ENCODE results near the gene DSE.

DSE gene

DNA sequence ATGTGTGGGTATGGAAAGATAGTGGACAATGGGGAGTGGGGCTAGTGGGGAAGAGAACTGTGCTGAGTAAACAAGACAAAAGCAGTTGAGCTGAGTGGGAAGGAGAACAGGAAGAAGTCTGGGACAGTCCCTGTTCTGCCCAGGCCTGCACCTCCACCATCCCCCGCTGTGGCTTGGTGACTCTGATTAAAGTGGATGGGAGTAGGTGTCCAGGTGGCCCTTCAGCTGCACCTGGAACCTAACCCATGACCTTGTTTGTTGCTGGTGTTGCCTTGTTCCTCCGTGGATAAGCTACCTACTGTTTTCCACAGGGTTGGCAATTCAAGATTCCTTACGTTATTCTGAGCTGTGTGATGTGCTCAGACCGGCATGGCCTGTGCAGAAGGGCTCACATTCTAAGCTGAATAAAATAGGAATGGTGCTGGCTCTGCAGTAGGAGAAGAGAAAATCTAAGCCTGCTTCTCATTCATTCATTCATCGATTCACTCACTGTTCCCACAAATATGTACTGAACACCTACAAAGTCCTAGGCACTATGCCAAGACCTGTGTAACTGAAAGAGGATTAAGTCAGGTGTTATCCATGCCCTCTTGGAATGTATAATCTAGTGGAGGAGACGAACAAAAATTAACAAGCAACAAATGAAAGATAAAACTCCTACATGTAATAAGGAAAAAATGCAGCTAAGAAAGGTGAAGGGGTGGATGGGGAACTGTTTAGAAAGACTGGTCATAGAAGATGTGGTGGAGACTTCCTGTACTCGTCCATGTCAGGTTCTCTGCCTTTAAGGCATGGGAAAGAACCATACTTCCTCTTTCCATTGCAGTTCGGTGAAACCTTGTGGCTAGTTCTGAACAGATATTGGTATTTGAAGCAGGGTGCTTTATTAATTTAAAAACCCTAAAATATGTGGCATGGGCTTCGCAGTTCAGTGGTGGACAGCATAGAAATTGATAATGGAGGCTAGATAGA lies 80.3 kb downstream of the DSE start:
- no peak for DNase-seq

DNA sequence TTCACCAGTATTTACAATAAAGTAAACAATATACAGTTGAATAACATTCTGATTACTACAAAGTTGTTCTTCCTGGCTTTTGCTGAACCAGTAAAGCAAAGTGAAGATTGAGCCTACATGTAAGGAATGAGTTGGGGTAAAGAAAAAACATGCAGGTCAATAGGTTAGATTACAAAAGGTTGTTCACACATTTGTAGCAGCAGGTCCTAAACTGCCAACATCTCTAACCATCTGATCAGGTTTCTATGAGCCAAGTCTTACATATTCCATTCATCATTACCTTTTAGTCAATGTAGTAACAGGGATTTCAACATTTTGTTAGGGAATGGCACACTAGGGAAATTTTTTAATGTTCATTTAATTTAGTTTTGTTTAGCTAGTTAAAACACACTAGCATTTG lies 81.2 kb downstream of the DSE start:
- no peak for DNase-seq

DNA sequence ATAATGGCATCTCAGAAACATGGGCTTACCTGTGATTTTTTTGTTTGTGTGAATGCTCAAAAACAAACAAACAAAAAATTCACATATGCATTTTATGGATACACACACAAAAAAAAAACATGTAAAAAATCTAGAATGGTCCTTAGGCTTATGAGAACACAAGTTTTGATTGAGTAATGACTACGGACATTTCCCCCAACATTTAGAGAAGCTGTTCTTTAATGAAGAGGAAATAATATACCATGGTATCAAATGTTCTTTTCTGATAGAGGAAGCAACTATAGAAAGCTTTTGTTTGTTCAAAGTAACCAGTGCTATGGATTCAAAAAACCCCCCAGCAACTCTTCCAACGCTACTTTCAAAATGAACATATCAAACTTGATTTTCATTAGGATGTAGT lies 81.8 kb downstream of the DSE start:
- no peak for DNase-seq

DNA sequence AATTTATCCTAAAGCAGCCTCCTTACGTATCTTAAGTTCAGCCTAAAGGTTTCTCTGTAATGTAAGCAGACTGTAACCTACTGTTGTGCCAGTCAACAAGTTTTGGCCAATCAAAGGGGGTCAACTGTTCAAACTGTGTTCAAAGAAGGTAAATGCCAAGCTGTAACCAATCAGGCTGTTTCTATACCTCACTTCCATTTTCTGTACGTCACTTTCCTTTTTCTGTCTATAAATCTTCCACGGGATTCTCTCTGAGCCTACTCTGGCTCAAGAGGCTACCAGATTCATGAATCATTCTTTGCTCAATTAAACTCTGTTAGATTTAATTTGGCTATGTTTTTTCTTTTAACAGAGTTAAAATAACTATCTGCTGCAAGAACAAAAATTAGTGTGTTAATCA lies 85.4 kb downstream of the DSE start:
- DNase-seq = no peak

DNA sequence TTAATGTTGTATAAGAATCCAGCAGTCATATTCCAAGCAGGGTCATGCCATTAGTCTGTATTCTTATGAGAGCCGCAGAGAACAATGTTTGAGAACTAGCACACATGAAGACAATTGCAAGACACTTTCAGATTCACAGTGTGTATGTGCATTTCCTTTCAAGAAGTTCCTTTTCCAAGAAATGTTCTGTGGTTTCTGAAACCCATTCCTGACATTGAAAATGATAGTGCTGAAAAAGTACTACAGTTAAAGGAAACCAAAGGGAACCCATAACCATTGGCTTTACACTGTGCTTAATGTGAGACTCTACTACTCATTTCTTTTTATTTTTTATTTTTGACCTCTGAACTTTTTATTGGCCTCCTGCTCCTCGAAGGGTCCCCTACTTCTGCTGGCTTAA lies 86.2 kb downstream of the DSE start:
- no peak for DNase-seq

DNA sequence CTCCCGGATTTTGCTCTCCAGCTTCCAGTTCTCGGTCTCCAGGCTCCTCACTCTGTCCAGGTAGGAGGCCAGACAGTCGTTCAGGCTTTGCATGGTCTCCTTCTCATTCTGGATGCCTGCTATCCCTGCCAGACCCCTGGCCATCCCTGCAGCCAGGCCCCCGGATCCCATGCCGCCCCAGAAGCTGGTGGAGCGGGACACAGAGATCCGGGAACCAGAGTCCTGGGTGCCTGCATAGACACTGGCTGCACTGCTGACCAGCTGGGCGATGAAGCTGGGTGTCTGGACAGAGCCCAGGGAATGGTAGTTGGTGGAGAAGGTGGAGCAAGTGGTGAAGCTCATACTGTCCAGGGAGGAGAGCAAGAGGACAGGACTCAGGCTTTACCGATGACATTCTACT lies 87.5 kb downstream of the DSE start:
- no peak for DNase-seq

DNA sequence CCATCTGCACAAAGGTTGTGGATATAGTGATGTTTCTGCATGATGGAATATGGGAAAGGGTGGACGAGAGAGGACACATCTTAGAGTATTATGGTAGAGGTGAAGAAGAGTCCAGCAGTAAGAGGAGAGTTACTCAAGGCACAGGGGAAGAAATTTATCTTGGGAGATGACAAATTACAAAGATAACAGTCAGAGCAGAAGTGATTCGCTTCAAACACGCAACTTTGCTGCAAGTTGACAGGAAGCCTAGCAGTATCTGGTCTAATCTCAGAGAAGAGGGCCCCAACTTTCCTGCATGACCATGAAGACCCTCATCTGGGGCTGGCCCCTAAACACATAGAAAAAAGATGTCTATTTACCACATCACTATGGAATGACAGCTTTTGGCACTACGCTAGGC lies 89.2 kb downstream of the DSE start:
- no peak for DNase-seq

DNA sequence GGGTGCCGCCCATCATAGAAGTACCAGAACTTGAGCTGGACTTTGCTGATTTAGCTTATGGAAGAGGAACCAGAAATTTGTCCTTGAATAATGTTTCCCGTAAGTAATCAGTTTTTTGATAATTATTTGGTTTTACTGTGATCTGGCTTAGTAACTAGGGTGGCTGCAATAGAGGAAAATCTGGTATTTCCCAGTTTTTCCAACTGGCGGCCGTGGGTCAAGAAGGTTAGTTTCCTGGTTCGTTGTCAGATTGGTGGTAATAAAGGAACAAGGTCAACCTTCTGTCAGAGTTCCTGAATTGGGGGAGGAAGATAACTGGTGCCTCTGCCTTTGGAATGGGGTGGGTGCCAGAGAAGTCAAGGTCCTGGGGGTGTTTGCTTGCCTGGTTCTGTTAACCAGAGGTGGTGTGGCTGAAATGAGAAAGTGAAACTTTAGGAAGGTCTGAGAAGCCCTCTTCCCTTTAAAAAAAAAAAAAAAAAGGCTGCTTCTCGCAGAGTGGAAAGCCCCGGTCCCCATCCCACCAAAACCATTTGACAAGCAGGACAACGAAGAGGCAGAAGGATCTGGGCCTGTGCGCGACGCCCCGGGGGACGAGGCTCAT lies 90.7 kb downstream of the DSE start, which contains the start of gene CALHM6:
CALHM6 (plus strand) TSS at position 45 of the 601 bp plus-strand sequence; CDS start at position 600, 555 bp downstream.
- no peak for DNase-seq

DNA sequence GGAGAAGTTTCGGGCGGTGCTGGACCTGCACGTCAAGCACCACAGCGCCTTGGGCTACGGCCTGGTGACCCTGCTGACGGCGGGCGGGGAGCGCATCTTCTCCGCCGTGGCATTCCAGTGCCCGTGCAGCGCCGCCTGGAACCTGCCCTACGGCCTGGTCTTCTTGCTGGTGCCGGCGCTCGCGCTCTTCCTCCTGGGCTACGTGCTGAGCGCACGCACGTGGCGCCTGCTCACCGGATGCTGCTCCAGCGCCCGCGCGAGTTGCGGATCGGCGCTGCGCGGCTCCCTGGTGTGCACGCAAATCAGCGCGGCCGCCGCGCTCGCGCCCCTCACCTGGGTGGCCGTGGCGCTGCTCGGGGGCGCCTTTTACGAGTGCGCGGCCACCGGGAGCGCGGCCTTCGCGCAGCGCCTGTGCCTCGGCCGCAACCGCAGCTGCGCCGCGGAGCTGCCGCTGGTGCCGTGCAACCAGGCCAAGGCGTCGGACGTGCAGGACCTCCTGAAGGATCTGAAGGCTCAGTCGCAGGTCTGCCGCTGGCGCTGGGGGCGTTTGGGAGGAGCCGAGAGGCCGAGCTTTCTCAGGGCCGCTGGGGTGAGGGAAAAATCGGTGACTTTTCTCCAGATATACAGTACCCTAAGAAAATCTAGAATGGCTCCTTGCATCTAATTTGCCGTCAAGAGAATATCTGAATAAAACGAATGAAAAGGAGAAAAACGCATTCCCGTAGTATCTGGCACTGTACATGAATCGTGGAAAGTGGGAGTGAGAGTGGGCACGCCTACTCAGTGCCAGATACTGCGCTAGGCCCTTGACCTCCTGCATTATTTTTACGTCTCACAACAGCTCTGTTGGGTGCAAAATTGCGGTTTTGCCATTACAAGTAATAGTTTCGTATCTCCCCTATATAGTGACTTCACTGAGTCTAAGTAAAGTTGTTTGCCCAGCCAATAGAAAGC lies 91.5 kb downstream of the DSE start:
- DNase-seq = peak; percentile 42

DNA sequence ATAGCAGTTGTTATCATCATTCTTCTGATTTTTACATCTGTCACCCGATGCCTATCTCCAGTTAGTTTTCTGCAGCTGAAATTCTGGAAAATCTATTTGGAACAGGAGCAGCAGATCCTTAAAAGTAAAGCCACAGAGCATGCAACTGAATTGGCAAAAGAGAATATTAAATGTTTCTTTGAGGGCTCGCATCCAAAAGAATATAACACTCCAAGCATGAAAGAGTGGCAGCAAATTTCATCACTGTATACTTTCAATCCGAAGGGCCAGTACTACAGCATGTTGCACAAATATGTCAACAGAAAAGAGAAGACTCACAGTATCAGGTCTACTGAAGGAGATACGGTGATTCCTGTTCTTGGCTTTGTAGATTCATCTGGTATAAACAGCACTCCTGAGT lies 92.6 kb downstream of the DSE start:
- no peak for DNase-seq

DNA sequence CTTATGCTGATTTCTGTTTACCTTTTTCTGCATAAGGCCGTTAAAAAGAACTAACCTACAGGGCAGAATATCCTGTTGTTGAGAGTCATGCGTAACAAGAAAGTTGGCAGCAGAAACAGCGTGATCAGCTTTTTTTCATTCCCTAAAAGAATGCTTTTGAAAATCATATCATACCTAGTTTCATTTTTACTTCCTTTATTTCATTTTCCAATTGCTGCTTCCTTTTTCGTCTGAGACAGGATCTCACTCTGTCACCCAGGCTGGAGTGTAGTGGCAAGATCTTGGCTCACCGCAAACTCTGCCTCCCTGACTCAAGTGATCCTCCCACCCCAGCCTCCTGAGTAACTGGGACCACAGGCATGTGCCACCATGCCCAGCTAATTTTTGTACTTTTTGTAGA lies 94.5 kb downstream of the DSE start:
- DNase-seq = no peak

DNA sequence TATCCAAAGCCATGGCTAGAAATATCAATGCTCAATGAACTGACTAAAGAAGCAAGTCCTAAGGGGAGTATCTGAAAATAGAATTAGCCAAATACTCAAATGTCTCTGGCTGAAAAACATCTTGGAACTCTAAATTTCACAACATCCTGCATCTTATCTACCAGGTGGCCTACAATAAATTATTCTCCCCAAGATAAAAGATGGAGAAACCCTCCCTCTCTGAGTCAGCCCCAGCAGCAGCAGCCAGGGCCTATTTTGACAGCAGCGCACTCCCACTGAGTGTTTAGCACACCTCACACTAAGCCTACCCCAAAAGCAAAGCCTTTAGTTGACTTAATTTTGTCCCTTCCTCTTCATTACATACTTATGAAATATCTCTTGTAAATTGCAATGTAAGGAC lies 96.3 kb downstream of the DSE start:
- DNase-seq = no peak

DNA sequence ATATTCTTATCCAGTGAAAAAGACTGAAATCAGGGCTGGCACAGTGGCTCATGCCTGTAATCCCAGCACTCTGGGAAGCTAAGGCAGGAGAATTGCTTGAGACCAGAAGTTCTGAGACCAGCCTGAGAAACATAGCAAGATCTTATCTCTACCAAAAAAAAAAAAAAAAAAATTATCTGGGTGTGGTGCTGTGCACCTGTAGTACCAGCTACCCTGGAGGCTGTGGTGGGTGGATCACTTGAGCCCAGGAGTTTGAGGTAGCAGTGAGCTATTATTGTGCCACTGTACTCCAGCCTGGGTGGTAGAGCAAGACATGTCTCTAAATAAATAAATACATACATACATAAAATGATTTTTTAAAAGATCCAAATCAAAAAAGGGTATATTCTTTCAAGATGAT lies 96.8 kb downstream of the DSE start:
- no peak for DNase-seq

DNA sequence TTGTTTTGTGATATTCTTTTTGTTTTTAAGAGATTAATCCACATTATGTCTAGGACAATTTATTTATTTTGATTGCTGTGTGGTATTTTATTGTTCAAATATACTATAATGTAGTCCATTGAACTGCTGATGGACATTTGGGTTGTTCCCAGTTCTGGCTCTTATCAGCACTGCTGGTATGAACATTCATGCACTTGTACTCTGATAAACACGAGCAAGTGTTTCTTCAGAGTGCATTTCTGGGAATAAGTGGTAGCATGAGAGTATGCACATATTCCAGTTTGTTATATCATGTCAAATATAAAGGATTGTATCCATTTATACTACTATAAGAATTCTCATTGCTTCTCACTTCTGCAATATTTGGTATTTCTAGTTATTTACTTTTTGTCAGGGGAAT lies 97.5 kb downstream of the DSE start:
- DNase-seq = no peak

DNA sequence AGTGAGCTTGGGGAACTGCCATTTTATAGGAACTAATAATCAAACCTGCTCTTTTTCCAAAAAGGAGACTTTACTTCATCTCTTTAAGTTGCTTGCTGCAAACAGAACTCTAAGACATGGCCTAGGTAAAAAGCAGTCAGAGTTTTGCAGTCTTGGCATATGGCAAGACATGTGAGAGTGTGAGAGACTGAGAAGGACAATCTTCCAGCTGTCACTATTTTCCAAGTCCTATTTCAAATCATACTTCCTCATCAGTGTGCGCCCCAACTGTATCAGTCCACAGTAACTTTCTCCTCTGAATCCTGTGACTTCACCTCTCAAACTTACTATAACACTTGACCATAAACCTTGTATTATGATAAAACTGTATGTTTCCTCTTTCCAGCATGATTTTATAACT lies 100.8 kb downstream of the DSE start:
- DNase-seq = no peak

DNA sequence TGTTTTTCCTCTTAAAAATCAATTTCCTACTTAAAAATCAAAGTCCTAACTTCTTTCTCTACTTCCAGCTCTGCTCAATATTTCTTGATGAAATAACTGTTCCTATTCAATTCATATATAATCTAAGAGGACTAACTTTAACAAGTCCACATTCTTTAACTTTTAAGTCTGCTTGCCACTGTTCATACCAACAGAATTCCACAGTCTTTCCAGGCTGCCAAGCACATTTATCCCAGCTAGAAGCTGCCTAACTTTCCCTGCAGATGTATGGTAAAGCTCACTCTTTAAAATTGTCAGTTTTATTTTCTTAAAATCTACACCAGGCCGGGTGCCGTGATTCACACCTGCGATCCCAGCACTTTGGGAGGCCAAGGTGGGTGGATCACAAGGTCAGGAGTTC lies 102.0 kb downstream of the DSE start:
- no peak for DNase-seq

DNA sequence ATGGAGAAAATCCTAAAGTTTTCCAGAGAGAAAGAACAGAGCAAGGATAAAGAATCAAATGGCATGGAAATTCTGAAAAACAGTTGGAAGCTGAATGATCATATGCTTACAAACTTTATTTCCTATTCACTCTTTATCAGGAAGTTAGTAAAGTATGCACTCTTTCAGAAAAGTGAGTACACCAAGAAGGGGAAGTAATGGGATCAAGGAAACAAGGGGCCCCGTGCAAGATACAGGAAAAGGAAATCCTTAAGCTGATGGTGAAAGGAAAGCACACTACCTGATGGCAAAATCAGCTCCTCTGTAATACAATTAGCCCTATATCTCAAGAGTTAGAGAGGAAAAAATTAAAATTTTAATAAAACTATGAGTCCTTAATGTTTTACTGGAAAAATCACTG lies 104.4 kb downstream of the DSE start:
- no peak for DNase-seq

DNA sequence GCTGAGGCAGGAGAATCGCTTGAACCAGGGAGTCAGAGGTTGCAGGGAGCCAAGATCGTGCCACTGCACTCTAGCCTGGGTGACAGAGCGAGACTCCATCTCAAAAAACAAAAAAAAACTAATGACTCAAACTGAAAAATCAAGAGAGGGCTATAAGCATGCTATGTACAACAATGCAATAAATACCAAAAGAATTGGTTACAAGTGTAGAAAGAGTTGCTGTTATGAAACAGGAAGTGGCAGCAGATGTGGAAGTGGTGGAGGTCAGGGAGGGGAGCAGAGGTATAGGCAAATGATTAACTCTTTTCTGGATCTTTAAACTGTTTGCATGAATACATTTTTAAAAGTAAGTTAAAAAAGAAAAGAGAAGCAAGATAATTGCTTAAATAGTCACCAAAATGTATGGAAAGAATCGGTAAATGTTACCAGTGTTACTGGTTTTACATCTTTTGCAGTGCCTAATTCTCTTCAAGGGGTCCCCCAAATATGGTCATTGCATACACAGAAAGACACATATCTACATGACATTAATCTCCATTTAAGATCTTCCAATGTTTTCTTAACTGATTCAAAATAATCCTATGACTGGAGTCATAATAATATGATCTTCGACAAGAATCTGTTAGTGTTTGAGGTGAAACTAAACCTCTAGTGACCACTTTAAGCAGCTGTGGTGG lies 105.4 kb downstream of the DSE start:
- no peak for DNase-seq

DNA sequence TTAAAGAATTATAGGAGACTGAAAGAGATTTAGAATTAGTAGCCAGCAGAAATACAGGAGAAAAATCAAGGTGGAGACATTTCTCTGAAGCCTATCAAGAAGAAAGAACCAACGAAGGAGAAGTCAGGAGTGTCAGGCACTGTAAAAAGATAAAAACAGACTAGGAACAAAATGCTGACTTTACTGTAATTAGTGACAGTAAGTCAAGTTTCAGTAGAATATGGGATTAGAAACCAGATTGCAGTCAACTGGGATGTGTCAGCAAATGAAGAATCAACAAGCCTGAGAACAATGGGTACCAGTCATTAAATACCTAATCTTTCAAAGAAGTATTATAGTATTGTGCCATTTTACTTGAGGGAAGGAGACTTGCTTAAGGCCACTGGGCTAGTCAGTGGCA lies 112.0 kb downstream of the DSE start:
- no peak for DNase-seq

DNA sequence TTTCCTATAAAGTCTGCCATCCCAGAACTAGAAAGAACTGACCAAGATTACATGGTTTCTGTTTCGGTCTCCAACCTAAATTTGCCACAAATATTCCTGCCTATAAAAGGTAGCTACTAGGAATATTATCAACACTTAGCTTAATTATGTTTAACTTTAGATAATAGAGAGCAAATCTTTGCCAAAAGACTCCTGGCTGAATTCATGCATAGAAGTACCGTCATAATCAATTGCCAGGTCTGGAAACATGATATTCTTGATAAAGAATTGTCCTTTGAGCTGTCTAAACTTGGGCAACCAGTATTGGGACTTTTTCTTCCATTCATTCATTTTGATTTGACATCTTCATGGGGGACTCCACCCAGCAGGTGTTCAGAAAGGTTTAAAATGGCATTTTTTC lies 112.9 kb downstream of the DSE start:
- no peak for DNase-seq

DNA sequence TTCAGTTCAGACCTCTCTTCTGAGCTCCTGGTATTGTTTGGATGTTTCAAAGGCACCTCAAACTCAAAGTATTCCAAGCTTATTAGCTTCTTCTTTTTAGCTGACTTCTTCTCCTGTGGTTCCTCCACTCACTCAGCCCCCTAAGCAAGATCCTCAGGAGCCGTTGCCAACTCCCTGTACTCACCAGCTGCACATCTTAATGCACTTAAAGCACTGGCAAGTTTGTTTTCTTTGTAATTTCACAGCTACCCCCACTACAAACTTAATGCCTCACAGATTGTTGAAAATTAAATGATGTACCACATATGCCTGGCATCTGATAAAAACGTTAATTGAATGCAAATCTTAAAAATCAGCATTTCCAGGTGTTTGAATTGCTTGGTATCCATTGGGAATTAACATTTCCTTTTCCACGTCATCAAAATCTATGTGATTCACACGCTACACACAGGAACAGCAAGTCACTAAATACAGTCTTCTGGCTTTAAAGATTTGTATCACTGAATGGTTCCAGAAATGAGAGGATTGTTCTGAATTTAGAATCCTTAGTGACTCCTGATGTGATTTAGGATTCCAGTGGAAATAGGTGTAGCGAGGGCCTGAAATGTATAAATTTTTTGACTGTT lies 114.9 kb downstream of the DSE start:
- no peak for DNase-seq

DNA sequence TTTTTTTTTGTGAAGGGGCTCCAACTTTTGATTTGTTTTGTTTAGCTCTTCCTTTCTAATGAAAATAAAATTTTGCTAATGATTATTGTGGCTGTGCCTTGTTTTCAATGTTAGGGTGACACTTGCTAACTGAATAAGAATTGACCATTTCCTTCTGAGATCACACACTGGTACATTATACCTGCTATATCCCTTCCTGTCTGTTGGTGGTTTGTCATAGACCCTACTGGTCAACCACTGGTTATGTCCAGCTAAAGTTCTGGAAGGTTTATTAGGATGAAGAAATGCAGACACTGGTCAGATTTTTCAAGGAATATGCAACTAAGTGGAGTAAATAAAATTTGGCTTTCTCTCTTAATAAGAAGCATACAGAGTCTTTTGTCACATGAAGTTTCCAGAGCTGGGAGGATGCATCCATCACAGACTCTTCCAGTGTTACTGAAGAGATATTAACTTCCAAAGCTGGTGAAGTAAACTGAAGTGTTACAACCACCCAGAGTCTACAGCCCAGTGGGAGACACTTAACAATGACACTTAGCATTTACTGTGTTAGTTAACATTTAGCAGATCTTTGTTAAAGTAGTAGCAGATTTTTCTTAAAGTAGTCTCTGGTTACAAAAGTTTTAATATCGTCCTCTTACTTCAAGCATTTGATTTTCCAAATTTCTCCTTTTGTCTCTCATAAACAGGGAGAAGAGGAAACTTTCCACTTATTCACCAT lies 121.0 kb downstream of the DSE start:
- DNase-seq = no peak
